Transverse colon (tissue), 4 donors: ENCODE data around the gene PPP1R37. TPM values are rescaled to one million over a fixed set of nuclear protein-coding genes. Genes with fewer than 3 reads are reported as not detected.
A peak's percentile ranks its signal among the peaks of the same experiment; 100 is the strongest.

Experiments
- DNase-seq: peaks from one replicate; pipeline ENCODE4 v3.0.0-alpha.2; 2019
- H3K27ac ChIP-seq, 4 donors: fragments of 200-600 bp; sonication (generic); 2 replicates each; pipeline ENCODE4 v1.5.1; 2016 to 2018; ENCODE audit warnings: inconsistent platforms in 4 of 4
- H3K27me3 ChIP-seq: fragments of 200-600 bp; sonication (generic); 2 replicates; pipeline ENCODE4 v1.5.1; 2017; ENCODE audit warnings: inconsistent platforms
- H3K36me3 ChIP-seq, 4 donors: fragments of 200-600 bp; sonication (generic); 2 replicates each; pipeline ENCODE4 v1.5.1; 2017 to 2019; ENCODE audit warnings: inconsistent platforms in 4 of 4
- H3K4me1 ChIP-seq, 4 donors: fragments of 200-600 bp; sonication (generic); 2 replicates each; pipeline ENCODE4 v1.5.1; 2017 to 2020; ENCODE audit warnings: inconsistent platforms in 4 of 4
- H3K4me3 ChIP-seq, 4 donors: fragments of 200-600 bp; sonication (generic); 1 replicate in 1 of 4; 2 replicates in 3 of 4; pipeline versions ENCODE4 v1.5.1 to v1.6.1; 2017 to 2019; ENCODE audit warnings: inconsistent platforms in 4 of 4
- H3K9me3 ChIP-seq, 2 donors: fragments of 200-600 bp; sonication (generic); 2 replicates each; pipeline ENCODE4 v1.5.1; 2017 to 2019; ENCODE audit warnings: inconsistent platforms in 2 of 2
- CTCF ChIP-seq, 5 experiments: fragments of 200-600 bp in 3 of 5; fragments of 450-650 bp in 2 of 5; sonication (generic) in 3 of 5; IDR thresholded peaks; 1 replicate in 2 of 5; 2 replicates in 3 of 5; pipeline ENCODE4 v1.5.1; 2016 to 2017; ENCODE audit warnings: antibody characterized with exemption in 5 of 5, inconsistent platforms in 3 of 5, mild to moderate bottlenecking in 2 of 5, moderate library complexity in 1 of 5
- EP300 ChIP-seq: sonication (generic); formaldehyde crosslinking; IDR thresholded peaks from one replicate; pipeline ENCODE4 v1.6.1; 2017; ENCODE audit warnings: antibody characterized with exemption, low read depth
- POLR2A ChIP-seq: fragments of 450-650 bp; IDR thresholded peaks from one replicate; pipeline ENCODE4 v1.6.1; 2016; ENCODE audit warnings: antibody characterized with exemption, mild to moderate bottlenecking, moderate library complexity
- POLR2AphosphoS5 ChIP-seq, 3 donors: sonication (generic); formaldehyde crosslinking; IDR thresholded peaks; one replicate each; pipeline ENCODE4 v1.6.1; 2016; ENCODE audit warnings: antibody characterized with exemption in 3 of 3
- WGBS, 2 donors: methylation state at CpG; one replicate each; pipeline ENCODE4 v1.1.5; 2018; ENCODE audit warnings: low coverage in 1 of 2; 5-methylcytosine and 5-hydroxymethylcytosine counted together
- in situ Hi-C, 4 donors: fragments of 200-750 bp; cut with MboI; loops; one replicate each; pipeline versions ENCODE4 v1.15.0 to v1.15.1; 2017; ENCODE audit warnings: low sequenced_read_pairs in 3 of 4, low pct_ligation_motif_present in 1 of 4, low pct_unique_long_range_greater_than_20kb in 1 of 4
- intact Hi-C: fragments of 100-400 bp; cut with DNase I; formaldehyde crosslinking; loops from one replicate; pipeline ENCODE4 v1.15.1; 2023; ENCODE audit warnings: low total_unique reads
- total RNA-seq, 4 donors: library from RNA; depleted of rRNA; stranded (reverse); fragments of >200 nt; gene quantifications; one replicate each; pipeline ENCODE4 v1.1.0, GENCODE V29; 2016

Gene PPP1R37
- total RNA-seq, 4 donors from 2014 or later = 31.1 to 92.5 (median 45.2) TPM

DNA sequence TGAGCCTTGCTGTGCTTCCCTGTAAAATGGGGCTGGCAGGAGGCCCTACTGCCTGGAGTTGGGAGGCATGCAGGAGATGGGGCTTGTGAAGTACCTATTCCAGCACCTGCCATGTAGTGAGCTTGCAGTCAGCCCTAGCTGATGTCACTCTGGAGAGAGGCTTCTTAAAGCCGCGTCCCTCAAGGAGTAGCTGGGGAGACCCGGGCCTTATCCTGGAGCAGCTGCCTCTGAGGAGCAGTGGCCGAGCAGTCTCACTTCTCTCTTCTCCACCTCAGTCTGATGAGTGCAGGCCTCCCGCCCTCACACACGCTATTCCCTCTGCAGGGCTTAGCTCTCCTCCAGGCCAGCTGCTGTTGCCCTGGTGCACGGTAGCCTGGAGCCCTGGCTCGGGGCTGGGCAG is 36.1 kb upstream of the PPP1R37 start:
- in situ Hi-C loops = no loop called here
- 82% methylated on average over 8 of the region's 8 CpGs; no CpG with 5 or more reads in 1 of the 2 donors for WGBS, 2 donors

DNA sequence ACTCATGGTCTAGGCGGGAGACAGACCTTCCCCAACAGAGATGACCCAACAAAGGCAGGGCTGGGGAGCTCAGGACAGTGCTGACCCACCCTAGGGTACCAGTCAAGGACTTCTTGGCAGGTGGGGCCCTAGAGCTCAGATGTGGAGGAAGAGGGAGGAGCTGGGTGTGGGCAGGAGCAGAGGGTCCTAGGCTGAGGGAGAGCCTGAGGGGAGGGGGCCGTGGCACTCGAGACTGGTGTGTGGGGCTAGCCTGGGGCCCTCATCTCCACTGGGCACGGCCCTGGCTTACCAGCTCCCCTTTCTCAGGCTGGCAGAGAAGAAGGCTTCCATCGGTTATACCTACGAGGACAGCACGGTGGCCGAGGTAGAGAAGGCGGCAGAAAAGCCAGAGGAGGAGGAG is 35.5 kb upstream of the PPP1R37 start:
- Histone ChIP-seq H3K4me1 (peaks cover 0 to 4% (median under 1%) of the 10 kb centered on the region in 4 donors), H3K9me3 (no peaks in the 10 kb centered on the region), H3K4me3 (no peak overlapping the region), H3K27me3 (no peaks in the 10 kb centered on the region), H3K36me3 (peaks cover 0 to 84% (median 39%) of the 10 kb centered on the region in 4 donors), H3K27ac (no peak overlapping the region)
- intact Hi-C loops (no loop called here), in situ Hi-C loops (no loop called here)
- 93% methylated on average over 9 of the region's 9 CpGs; no CpG with 5 or more reads in 1 of the 2 donors for WGBS, 2 donors
- TF ChIP-seq POLR2AphosphoS5 (IDR thresholded peaks at IDR 0.05) (no peak), CTCF (IDR thresholded peaks at IDR 0.05) (no peak), EP300 (no peak), POLR2A (no peak)
- no peak for DNase-seq

More for the DNA sequence above, 36.1 kb upstream of the PPP1R37 start:
- H3K36me3 ChIP-seq = peaks cover 0 to 84% (median 39%) of the 10 kb centered on the region in 4 donors
- no peak overlapping the region for H3K4me3 ChIP-seq
- DNase-seq = no peak
- TF ChIP-seq POLR2AphosphoS5 (IDR thresholded peaks at IDR 0.05) (no peak), POLR2A (no peak), CTCF (IDR thresholded peaks at IDR 0.05) (no peak), EP300 (no peak)
- H3K27me3 ChIP-seq = no peaks in the 10 kb centered on the region
- H3K27ac ChIP-seq = no peak overlapping the region
- intact Hi-C loops = no loop called here
- no peaks in the 10 kb centered on the region for H3K9me3 ChIP-seq
- H3K4me1 ChIP-seq = peaks cover 0 to 10% (median 3%) of the 10 kb centered on the region in 4 donors

- Histone ChIP-seq H3K27ac (no peak overlapping the region), H3K36me3 (peaks cover 0 to 77% (median 34%) of the 10 kb centered on the region in 4 donors), H3K4me3 (no peak overlapping the region), H3K27me3 (no peaks in the 10 kb centered on the region), H3K9me3 (no peaks in the 10 kb centered on the region), H3K4me1 (no peaks in the 10 kb centered on the region)
- in situ Hi-C loops = no loop called here
- TF ChIP-seq POLR2AphosphoS5 (IDR thresholded peaks at IDR 0.05) (no peak), POLR2A (no peak)
- 83 to 85% methylated on average over 10 to 14 of the region's 14 CpGs for WGBS, 2 donors
- intact Hi-C loops = no loop called here
- no peak for DNase-seq
These were observed 34.3 kb upstream of the PPP1R37 start for GRCh38 chr19:45058622-45059159.

DNA sequence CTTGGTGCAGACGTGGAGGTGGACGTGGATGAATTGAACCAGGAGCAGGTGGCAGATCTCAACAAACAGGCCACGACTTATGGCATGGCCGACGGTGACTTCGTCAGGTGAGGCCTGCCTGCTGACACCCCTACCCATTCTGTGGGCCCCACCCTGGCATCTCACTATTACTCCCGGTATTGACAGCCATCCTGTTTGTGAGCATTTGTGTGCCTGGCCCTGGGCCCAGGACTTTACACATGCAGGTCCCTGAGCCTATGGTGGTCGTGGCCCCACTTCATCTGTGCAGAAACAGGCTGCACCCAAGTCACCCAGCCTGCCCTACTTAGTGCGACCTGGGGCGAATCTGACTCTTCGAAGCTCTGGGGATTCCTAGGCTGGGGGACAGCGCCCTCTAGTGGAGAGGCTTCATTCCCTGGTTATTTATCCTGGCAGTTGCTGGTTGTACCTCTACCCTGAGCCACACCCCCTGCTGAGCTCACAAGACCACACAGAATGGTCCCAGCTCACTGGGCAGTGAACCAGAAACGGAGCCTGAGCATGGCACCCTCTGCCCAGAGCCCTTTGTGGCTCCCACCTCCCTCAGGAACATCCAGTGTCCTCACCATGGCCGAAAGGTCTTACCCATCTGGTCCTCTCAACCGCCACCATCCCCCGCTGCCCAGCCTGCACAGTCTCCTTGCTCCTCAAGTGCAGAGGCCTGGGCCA is 33.6 kb upstream of the PPP1R37 start:
- H3K4me3 ChIP-seq = no peak overlapping the region
- 52% methylated on average over 16 of the region's 16 CpGs; no CpG with 5 or more reads in 1 of the 2 donors for WGBS, 2 donors
- no peaks in the 10 kb centered on the region for H3K27me3 ChIP-seq
- no peaks in the 10 kb centered on the region for H3K9me3 ChIP-seq
- TF ChIP-seq CTCF (IDR thresholded peaks at IDR 0.05) (peak; percentile 89 to 93 (median 92)), POLR2AphosphoS5 (IDR thresholded peaks at IDR 0.05) (no peak)
- no peaks in the 10 kb centered on the region for H3K4me1 ChIP-seq
- H3K36me3 ChIP-seq = peaks cover 0 to 77% (median 37%) of the 10 kb centered on the region in 4 donors
- intact Hi-C loops = no loop called here
- no peak overlapping the region for H3K27ac ChIP-seq
- peak; percentile 87 for DNase-seq
- in situ Hi-C loops = no loop called here
